GM21576 (cell line): ENCODE measurements around the gene PRKAR1B.

Experiments used
- ATAC-seq: cut with Tn5 transposase; IDR thresholded peaks from one replicate; pipeline ENCODE4 v1.9.1; 2021; ENCODE audit warnings: mild to moderate bottlenecking, moderate library complexity; ENCODE audit not compliant: unreplicated experiment

PRKAR1B gene

DNA sequence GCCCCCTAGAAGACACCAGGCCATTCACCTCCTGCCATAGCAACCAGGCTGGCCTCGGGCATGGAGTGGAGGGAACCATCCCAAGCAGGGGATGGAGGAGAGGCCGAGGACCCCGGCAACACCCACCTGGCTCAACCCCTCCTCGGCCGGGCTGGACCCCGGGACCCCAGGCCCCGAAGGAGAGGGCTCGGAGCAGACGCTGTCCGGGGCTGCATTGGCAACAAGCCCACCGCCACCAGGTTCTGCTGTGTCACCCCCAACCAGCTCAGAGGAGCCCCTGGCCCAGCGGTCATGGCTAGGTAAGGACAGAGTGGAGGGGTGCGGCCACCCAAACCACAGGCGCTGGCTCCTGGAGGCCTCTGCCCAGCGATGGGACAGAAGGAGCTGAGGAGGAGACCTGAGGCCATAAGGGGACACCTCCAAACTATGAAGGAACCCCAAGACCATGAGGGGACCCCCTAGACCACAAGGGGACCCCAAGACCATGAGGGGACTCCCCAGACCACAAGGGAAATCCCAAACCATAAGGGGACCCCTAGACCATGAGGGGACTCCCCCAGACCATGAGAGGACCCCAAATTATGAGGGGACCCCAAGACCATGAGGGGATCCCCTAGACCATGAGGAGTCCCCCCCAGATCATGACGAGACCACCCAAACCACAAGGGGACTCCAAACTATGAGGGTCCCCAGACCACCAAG is 132.7 kb downstream of the PRKAR1B start:
- no peak for ATAC-seq

DNA sequence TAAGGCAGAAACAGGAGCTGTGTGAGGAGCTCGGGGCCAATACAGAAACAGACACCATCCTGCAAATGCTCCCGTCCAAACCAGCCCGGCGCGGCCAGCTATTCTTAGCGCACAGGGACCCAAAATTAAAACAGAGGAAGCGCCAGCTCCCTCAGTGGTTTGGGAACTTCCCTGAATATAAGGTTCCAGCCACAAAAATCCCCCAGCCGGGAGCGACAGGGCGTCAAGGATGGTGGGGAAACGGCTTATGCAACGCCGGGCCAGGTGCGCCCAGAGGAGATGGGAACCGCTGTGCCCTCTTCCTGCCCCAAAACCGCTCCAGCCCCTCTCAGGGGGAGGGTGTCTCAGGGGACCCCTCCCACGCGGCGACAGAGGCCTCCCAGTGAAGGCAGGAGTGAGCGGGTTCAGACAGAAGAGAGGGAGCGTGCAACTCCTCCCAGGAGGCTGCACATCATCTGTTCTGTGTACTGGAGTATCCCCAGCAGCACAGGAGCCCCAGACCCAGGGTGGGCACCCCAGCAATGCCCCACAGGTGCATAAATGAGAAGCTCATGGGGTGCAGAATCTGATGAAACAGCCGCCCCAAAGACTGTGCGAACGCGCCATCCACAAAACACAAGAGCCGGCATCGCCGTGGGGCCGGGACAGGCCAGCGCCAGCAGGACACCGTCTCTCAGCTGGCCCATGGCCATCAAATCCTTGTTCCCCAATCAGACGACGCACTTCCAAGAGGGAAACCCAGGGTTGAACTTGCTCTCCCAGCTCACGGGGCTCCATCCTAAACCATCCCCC is 133.6 kb downstream of the PRKAR1B start:
- no peak for ATAC-seq

DNA sequence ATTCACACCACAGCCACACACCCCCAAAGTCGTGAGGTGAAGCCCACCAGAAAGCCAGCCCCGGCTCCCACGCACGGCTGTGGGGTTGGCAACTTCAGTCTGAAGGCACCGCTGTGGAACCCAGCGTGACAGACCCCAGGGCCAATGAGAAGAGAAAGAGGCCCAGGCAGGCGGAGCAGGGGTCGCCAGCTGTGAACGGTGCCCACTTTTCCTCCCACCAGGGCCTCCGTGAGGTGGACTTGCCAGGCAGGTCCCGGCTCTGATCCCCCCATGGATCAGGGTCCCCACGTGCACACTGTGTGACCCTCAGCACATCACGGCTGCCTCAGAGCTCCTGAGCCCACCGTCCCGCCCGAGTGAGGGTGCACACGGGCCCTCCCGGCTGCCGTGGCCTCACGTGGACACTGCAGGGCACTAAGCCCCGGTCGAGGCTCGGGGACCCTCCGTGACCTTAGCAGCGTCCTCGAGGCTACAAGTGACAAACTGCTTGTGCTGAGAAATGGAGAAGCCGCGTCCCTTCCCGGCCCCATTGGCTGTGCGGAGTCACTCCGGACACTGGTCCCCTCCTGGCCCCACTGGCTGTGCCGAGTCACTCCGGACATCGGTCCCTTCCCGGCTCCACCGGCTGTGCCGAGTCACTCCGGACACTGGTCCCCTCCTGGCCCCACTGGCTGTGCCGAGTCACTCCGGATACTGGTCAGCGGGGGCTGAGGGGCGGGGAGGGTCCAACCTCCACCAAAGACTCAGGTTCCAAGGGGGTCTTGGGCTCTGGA is 135.0 kb downstream of the PRKAR1B start:
- ATAC-seq: no peak

DNA sequence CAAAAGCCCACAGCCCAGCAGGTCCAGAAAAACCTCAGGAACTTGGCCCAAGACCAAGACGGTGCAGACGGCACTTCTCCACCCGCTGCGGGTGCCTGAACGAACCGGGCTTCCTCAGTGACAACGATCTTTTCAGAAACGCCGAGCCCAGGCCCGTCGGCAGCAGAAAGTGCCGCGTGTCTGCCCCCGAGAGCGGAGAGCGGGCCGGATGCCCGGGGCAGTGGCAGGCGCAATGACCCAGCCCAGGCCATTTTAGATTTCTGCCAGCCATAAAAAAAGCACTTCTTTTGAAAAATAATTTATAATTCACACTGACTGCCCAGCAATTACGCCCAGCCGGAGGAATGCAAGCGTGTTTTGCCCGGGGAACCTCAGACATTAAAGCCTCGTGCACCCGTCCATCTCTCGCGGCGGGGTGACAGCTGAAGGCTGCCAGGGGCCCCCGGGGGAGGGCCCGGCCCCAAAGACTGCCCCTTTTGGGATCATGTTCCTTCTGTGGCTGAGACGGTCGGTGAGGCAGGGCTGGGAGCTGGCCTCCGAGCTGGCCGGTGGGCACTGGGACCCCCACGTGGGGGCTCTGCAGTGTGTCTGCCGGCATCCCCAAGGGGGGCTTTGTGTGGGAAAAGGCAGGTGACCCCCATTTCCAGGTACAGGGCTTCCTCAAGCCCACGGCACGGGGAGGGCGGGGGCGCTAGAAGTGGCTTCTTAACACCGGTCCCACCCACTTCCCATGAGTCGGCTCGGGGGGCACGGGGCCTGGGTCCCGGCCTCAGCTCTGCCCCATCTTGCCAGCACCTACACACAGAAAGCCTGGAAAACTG is 136.1 kb downstream of the PRKAR1B start:
- ATAC-seq: no peak

DNA sequence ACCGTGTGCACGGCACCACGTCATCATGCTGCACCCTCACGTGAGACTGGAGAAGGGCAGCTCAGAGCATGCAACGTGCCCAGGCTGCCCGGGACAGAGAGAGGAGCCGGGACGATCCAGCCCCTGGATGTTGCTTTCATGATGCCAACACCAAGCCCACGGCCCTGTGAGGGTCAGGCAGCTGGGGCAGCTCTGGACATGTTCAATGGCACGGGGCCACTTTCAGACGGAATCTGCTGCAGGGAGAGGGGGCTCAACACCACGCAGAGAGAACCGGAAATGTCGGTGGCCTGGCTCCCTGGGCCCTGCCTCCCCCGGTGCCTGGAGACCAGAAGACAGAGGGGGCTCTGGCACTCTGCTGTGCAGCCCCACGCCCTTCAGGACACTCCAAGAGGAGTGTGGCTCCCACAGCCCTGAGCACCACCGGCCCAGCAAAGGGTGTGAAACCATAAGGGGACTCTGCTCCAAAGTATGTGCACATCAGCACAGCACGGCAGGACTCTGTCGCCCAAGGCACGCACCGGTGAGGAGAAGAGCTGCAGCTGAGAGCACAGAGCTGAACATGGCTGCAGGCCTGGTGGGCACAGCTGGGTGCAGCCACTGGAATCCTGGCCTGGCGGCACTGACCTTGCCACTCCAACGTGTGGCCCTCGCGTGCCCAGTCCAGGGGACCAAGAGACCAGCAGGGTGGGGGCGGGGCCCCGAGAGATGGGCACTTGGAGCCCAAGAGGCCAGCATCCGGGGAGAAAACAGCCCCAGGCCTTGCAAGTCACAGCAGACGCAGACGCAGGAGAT is 137.1 kb downstream of the PRKAR1B start:
- ATAC-seq: no peak

DNA sequence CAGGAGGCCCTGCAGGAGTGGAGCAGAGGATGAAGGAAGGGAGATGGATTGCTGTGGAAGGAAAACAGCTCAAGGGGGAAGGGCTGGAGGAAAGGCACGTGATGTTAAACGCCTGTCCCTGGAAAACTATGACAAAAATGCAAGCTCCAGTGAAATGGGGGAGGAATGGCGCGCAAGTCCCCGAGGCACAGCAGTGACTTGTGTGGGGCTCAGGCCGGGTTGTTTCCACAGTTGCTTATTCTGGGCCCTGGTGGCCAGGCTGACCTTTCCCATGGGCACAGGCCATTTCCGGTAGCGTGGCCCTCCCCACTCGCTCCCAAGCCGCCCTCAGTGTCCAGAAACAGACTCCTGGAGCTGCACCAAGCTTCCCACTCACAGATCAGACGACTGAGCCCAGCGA is 139.3 kb downstream of the PRKAR1B start:
- ATAC-seq: no peak

DNA sequence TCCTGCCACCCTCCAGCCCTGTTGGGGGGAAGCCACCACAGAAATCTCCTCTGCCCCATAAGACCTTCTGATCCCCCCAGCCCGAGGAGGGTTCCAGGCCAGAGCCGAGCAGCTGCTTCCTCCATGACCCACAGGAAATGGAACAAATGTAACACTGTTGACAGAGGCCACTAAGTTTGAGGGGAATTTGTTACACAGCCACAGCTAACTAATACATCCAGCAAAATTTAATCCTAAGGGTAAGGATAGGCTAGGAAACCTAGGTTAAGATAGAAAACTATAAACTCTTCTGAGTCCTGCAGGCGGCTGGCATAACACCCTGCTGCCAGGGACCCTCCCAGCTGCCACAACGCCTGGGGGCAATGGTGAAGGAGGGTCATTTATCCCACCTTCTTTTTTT is 140.6 kb downstream of the PRKAR1B start:
- ATAC-seq: no peak

DNA sequence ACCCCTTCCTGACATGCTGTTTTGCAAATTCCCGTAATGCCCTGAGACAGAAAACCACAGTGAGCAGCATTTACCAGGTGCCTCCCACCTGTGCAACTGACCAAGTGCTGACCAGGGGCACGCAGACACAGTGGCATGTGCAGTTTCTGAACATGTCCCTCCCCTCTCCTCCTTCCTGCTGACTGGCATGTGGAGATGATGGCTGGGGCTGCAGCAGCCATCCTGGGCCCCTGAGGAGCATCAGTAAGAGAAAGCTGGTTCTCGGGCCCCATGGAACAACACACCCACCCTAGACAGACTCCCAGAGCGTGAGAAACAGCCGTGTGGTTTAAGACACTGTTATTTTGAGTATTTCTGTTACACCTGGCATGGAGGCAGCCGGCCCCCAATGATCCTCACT is 141.2 kb downstream of the PRKAR1B start:
- ATAC-seq: no peak

DNA sequence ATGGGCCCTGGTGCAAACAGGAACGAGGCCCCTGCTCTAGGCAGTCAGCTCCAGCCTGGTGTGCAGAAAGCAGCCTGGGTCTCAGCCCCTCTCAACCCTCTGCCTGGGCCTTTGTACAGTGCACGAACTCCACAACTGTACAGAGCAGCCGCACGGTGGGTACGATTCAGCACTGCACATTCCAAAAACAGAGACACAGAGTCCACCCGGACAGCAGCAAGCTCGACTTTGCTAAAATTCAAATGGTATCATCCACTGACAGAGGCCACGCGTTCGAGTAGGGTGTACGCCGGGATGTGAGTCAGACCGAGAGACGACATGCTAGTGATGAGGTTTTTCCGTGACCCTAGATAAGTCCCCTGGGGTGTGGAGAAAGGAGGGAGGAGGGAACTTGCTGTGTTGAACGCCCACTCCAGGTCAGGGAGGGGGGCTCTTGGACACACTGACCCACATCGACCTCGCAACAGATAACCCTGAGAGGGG is 141.8 kb downstream of the PRKAR1B start:
- ATAC-seq: no peak

DNA sequence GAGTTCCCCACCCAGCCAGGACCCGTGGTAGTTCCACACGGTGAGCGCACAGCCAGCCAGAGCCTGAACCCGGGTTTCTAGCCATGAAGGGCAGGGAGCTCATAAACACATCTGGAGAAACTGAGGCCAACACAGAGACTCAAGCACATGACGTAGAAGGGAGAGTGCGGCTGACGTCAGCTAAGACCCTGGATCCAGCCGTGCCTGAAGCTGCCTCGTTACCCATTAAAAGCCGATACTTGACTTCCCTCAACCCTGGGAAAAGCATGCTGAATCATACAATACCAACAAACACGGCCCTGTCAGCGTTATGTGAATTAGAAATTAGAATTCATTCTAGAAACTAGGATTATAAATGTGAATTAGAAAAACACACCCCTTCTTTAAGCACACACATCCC is 142.3 kb downstream of the PRKAR1B start:
- no peak for ATAC-seq

DNA sequence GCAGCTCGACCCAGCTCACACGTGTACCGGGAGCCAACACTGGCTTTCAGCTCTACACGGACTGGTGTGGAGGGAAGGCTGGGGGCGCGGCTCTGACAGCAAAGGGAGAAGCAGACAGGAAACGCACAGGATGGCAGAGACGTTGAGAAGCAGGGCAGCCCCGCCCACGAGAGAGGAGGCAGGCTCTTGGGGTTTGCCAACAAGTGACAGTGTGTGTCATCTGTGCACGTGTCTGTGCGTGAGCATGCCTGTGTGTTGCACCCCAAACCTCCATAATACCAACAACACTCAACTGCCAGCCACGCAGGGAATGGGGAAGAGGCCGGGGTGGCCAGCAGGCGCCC is 143.0 kb downstream of the PRKAR1B start:
- no peak for ATAC-seq

DNA sequence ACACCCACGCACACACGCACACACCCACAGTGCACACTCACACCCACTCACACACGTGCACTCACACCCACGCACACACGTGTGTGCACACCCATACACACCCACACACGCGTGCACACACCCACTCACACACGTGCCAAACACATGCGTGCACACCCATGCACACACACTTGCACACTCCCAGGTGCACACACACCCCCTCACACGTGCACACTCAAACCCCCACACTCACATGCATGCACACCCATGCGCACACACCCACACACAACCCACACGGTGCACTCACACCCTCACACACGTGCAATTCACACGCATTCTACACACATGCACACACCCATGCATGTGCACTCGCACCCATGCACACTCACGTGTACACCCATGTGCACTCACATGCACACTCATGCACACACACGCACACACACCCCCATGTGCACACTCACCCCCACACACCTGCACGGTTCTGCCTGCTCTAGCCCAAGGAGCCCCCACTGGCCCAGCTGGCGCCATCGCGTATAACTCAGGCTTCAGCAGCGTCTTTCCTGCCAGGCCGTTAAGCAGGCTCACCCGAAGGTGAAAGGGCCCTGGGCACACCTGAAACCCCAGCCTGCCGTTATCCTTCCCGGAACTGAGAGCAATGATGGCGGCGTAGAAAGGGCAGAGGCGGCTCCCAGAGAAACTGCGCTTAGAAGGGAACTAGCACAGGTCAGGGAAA is 143.5 kb downstream of the PRKAR1B start:
- ATAC-seq: no peak

DNA sequence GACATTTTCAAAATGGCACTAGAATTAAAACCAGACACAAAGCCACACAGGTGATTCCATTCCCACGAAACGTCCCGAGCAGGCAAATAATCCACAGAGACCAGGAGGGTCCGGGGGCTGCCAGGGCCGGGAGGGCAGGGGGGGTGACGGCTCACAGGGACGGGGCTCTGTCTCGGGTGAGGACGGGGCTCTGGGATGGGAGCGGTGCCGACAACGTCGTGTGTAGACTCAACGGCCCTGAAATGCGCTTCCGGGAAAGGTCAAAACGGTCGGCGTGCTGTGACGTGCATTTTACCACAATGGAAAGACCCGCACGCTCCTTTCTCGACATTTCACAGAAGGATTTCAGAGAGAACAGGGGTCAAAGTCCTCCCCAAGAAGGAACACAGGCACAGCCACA is 144.2 kb downstream of the PRKAR1B start:
- ATAC-seq: no peak

DNA sequence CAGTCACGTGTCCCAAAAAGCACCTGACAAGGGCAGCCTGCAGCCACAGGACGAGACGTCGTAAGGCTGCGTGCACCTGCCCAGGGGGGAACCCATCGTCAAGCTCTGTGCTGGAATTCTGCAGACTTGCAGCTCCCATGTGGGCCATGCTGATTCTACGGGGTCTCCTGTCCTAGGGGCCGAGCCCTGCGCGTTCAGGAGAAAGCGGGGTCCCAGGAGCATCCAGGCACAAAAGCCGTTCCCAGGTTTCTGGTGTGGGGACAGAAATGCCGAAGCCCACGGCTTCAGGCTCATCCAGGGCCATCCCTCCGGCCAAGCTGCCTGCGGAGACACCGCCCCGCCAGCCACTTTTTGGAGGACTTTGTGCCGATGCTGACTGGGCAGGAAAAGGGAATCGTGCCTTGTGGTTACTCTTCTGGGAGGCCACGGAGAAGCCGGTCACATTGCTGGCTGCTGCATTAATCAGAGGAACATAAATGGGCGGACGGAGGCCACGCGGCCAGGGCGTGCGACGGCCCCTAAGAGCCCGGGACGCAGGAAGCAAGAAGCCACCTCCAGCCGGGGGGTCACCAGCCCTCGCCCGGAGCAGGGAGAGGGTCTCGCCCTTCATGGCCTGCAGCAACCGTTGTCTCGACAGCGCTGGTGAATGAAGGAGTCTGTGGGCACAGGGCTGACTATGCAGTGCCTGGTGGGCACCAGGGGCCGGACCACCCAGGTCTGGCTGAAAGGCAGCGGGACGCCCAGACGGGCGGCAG is 144.8 kb downstream of the PRKAR1B start:
- no peak for ATAC-seq

DNA sequence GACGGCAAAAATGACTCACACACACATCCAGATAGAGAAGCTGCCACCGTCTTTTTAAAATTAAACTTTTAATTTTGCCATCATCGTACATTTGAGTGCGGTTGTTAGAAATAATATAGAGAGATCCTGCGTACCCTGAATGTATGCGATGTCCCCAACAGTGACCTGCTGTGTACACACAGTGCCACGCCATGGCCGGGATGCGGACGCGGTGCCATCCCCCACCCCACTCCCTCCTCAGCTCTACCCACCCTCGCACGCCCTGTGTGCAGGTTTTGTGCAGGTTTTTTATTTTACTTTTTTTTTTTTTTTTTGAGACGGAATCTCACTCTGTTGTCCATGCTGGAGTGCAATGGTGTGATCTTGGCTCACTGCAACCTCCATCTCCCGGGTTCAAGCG is 148.7 kb downstream of the PRKAR1B start:
- no peak for ATAC-seq

DNA sequence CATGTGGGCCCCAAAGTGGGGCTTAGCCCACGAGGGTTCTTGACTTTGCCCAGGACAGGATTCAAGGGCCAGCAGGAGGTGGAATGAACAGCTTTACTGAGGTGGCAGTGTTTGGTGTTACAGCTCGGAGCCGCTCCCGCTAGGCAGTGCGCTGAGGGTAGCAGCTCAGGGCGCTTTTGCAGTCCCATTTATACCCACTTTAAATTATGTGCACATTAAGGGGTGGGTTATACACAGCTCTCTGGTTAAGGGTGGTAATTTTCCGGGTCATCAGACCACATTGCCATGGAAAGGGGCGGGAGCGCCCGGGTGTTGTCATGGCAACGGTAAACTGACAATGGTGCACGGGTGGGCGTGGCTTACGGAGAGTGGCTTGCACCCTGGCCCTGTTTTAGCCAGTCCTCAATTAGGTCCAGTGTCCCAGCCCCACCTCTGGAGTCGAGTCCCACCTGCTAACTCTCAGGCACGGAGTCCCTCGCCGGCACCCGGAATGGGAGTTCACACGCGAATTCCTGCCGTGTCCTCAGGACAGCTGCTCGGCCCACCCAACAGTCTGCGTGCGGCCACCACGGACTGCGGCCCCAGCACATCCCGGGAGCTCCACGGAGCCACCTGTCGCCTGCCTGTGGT is 149.2 kb downstream of the PRKAR1B start:
- no peak for ATAC-seq

DNA sequence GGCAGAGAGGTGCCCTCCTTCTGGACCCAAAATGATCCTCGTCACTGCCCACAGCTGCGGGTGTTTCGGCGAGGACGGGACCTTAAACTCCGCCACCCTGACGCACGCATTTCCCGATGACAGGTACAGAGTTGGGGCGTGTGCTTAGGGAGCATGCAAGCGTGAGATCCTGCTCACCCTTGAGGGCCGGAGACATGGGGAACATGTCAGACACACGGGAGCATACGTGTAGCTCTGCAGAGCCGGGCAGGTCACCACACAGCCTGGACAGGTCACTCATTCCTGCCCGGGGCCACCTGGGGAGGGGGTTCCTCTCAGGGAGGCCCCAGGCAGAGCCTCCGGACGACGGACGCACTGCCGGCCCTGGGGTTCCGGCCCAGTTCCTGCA is 149.8 kb downstream of the PRKAR1B start:
- ATAC-seq: no peak

DNA sequence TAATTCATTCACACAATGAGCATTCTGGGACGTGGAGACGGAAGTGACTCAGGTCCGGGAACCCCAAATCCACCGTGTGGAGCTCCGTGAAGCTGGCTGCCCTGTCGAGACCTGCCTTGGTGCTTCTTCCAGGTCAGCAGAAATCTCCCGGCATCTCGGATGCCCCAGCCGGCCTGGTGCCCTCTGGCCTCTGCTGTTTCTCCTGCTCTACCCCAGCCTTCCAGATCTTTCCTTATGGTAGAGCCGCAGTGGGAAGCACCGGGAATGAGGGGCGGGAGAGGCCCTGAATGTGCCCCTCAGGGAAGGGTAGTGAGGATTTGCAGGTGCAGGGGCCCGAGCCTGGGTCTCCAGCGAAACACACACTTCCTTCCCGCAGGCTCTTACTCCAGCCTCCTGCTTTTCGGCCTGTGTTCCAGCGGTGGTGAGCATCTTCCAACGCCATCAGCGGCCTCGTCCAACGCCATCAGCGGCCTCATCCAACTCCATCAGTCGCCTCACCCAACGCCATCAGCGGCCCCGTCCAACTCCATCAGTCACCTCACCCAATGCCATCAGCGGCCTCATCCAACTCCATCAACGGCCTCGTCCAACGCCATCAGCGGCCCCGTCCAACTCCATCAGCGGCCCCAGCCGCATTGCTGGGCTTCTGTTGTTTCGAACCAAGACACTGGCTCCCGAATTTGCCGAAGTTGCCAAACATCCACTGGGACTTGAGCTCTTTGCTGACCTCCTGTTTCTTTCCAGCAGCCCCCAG is 150.4 kb downstream of the PRKAR1B start:
- no peak for ATAC-seq
